Esophagus muscularis mucosa (tissue), 4 donors: ENCODE results near the gene HSPG2.

Source experiments
- CTCF ChIP-seq, 3 experiments: fragments of 200-600 bp in 2 of 3; fragments of 450-650 bp in 1 of 3; sonication (generic) in 2 of 3; IDR thresholded peaks; one replicate each; pipeline ENCODE4 v1.5.1; 2017 to 2019; ENCODE audit warnings: antibody characterized with exemption in 3 of 3, mild to moderate bottlenecking in 2 of 3, moderate library complexity in 1 of 3
- EP300 ChIP-seq: sonication (generic); formaldehyde crosslinking; IDR thresholded peaks from one replicate; pipeline ENCODE4 v1.6.1; 2017; ENCODE audit warnings: antibody characterized with exemption
- POLR2A ChIP-seq: fragments of 450-650 bp; IDR thresholded peaks from one replicate; pipeline ENCODE4 v1.6.1; 2017; ENCODE audit warnings: antibody characterized with exemption, moderate library complexity, mild to moderate bottlenecking, low read depth
- POLR2AphosphoS5 ChIP-seq, 2 donors: sonication (generic); formaldehyde crosslinking; IDR thresholded peaks; one replicate each; pipeline ENCODE4 v1.6.1; 2017; ENCODE audit warnings: antibody characterized with exemption in 2 of 2

- no peak for TF ChIP-seq POLR2A
- no peak for TF ChIP-seq CTCF (IDR thresholded peaks at IDR 0.05)
- TF ChIP-seq POLR2AphosphoS5 (IDR thresholded peaks at IDR 0.05), result no peak
- no peak for TF ChIP-seq EP300
These were observed 72.4 kb downstream of the HSPG2 start for GRCh38 chr1:21864730-21865129.
